SK-N-SH (cell line): ENCODE data around the gene ARFGEF2. TPM values are rescaled to one million over a fixed set of nuclear protein-coding genes. Genes with fewer than 3 reads are reported as not detected.

Experiments used
- CTCF ChIA-PET: fragments of 300-600, 350-600 bp; formaldehyde crosslinking; extraction: SDS; loops from one replicate; lab custom pipeline; 2021; lab: Yijun Ruan, JAX
- POLR2A ChIA-PET: fragments of 350-600 bp; sonication (Branson Sonifier 250); formaldehyde crosslinking; extraction: SDS; loops from one replicate; lab custom pipeline; 2020; ENCODE audit warnings: antibody characterized with exemption, inconsistent platforms; lab: Yijun Ruan, JAX
- DNase-seq: peaks from one replicate; pipeline ENCODE4 v3.0.0; 2012
- H2AFZ ChIP-seq: fragments of 200-600 bp; sonication (generic); 2 replicates; pipeline ENCODE4 v1.8.1; 2016; ENCODE audit warnings: antibody characterized with exemption, mild to moderate bottlenecking, low read depth
- H3F3A ChIP-seq: fragments of 200-600 bp; sonication (generic); replicated peaks from 2 replicates; pipeline ENCODE3; 2016; ENCODE audit warnings: antibody characterized with exemption, mild to moderate bottlenecking; ENCODE audit not compliant: insufficient read depth
- H3K27ac ChIP-seq, 2 experiments: fragments of 200-500 bp in 1 of 2; fragments of 200-600 bp in 1 of 2; sonication (Bioruptor generic) in 1 of 2; sonication (generic), shearing (Covaris generic) in 1 of 2; 2 replicates each; pipeline versions ENCODE4 v1.5.1 to v1.6.1; 2014 to 2016; ENCODE audit warnings: low read depth in 2 of 2, inconsistent platforms in 1 of 2, low read length in 1 of 2, mild to moderate bottlenecking in 1 of 2, mixed read lengths in 1 of 2
- H3K27me3 ChIP-seq: fragments of 200-600 bp; sonication (generic), shearing (Covaris generic); 2 replicates; pipeline ENCODE4 v1.6.1; 2016; ENCODE audit warnings: mixed run types; ENCODE audit not compliant: insufficient read depth
- H3K36me3 ChIP-seq, 2 experiments: fragments of 200-500 bp in 1 of 2; fragments of 200-600 bp in 1 of 2; sonication (Bioruptor generic) in 1 of 2; sonication (generic) in 1 of 2; replicated peaks in 1 of 2; 2 replicates each; pipeline versions ENCODE3 to v1.5.1; 2014 to 2016; ENCODE audit warnings: low read length in 1 of 2, mild to moderate bottlenecking in 1 of 2; ENCODE audit not compliant: insufficient read depth in 2 of 2, control insufficient read depth in 1 of 2
- H3K4me1 ChIP-seq, 2 experiments: fragments of 200-500 bp in 1 of 2; fragments of 200-600 bp in 1 of 2; sonication (Bioruptor generic) in 1 of 2; sonication (generic), shearing (Covaris generic) in 1 of 2; 2 replicates each; pipeline versions ENCODE4 v1.5.1 to v1.6.1; 2014 to 2016; ENCODE audit warnings: low read depth in 1 of 2, low read length in 1 of 2, mixed run types in 1 of 2; ENCODE audit not compliant: insufficient read depth in 2 of 2, control insufficient read depth in 1 of 2
- H3K4me2 ChIP-seq: fragments of 200-600 bp; sonication (generic), shearing (Covaris generic); 2 replicates; pipeline ENCODE4 v1.6.1; 2017; ENCODE audit warnings: mixed run types
- H3K4me3 ChIP-seq, 2 experiments: fragments of 200-500 bp in 1 of 2; fragments of 200-600 bp in 1 of 2; sonication (Bioruptor generic) in 1 of 2; sonication (generic), shearing (Covaris generic) in 1 of 2; 2 replicates each; pipeline versions ENCODE4 v1.5.1 to v1.8.1; 2014 to 2016; ENCODE audit warnings: low read depth in 2 of 2, inconsistent platforms in 1 of 2, low read length in 1 of 2, mild to moderate bottlenecking in 1 of 2, mixed read lengths in 1 of 2, moderate library complexity in 1 of 2
- H3K79me2 ChIP-seq: fragments of 200-600 bp; sonication (generic); 2 replicates; pipeline ENCODE4 v1.8.1; 2017; ENCODE audit warnings: mild to moderate bottlenecking; ENCODE audit not compliant: insufficient read depth
- H3K9ac ChIP-seq: fragments of 200-600 bp; sonication (generic); 2 replicates; pipeline ENCODE4 v1.6.1; 2017; ENCODE audit warnings: mixed run types
- H3K9me2 ChIP-seq: fragments of 200-600 bp; sonication (generic); 2 replicates; pipeline ENCODE4 v1.6.1; 2017; ENCODE audit warnings: mixed run types
- H3K9me3 ChIP-seq: fragments of 200-600 bp; sonication (generic); 2 replicates; pipeline ENCODE4 v1.6.1; 2017; ENCODE audit warnings: mixed run types, mild to moderate bottlenecking, moderate library complexity
- H4K20me1 ChIP-seq: fragments of 200-600 bp; sonication (generic); 2 replicates; pipeline ENCODE4 v1.6.1; 2017; ENCODE audit warnings: mild to moderate bottlenecking, mixed run types; ENCODE audit not compliant: insufficient read depth
- CHD2 ChIP-seq: fragments of 150-350 bp; IDR thresholded peaks from 2 replicates; pipeline ENCODE4 v1.6.1; 2018; ENCODE audit warnings: low read length; ENCODE audit not compliant: partially characterized antibody
- ELF1 ChIP-seq: IDR thresholded peaks from 2 replicates; pipeline ENCODE4 v1.4.0; 2012
- EZH2phosphoT487 ChIP-seq: fragments of 200-600 bp; sonication (generic); IDR thresholded peaks from 2 replicates; pipeline ENCODE4 v1.6.1; 2017; ENCODE audit warnings: low read depth, mixed run types, mild to moderate bottlenecking, antibody characterized with exemption, moderate library complexity, borderline replicate concordance
- FOSL2 ChIP-seq: IDR thresholded peaks from 2 replicates; pipeline ENCODE4 v1.4.0; 2012; ENCODE audit warnings: low read depth, mild to moderate bottlenecking, moderate library complexity, borderline replicate concordance
- FOXJ3 ChIP-seq: sonication (generic); formaldehyde crosslinking; IDR thresholded peaks from 2 replicates; pipeline ENCODE4 v1.5.1; 2020; ENCODE audit warnings: mild to moderate bottlenecking, missing genetic modification reagents
- FOXM1 ChIP-seq: IDR thresholded peaks from 2 replicates; pipeline ENCODE4 v1.4.0; 2012; ENCODE audit warnings: low read depth, mild to moderate bottlenecking
- GABPA ChIP-seq: IDR thresholded peaks from 2 replicates; pipeline ENCODE4 v1.4.0; 2012; ENCODE audit warnings: low read depth, mild to moderate bottlenecking
- GATA2 ChIP-seq: sonication (generic); formaldehyde crosslinking; IDR thresholded peaks from 2 replicates; pipeline ENCODE4 v1.5.0; 2020; ENCODE audit warnings: mild to moderate bottlenecking, missing genetic modification reagents
- IRF3 ChIP-seq: fragments of 150-350 bp; IDR thresholded peaks from 2 replicates; pipeline ENCODE4 v1.6.1; 2016; ENCODE audit warnings: mild to moderate bottlenecking, low read depth, low read length
- MAX ChIP-seq: IDR thresholded peaks from 2 replicates; pipeline ENCODE4 v1.4.0; 2012; ENCODE audit warnings: low read depth
- MEF2A ChIP-seq: IDR thresholded peaks from 2 replicates; pipeline ENCODE4 v1.4.0; 2012; ENCODE audit warnings: low read depth, borderline replicate concordance
- PBX3 ChIP-seq: IDR thresholded peaks from 2 replicates; pipeline ENCODE4; 2012
- RFX5 ChIP-seq: IDR thresholded peaks from 2 replicates; pipeline ENCODE4 v1.6.1; 2012; ENCODE audit warnings: mild to moderate bottlenecking, improper control_type of control experiment, low read length
- SIN3A ChIP-seq: IDR thresholded peaks from 2 replicates; pipeline ENCODE4 v1.6.1; 2012; ENCODE audit warnings: low read depth, mild to moderate bottlenecking, low read length, moderate library complexity, borderline replicate concordance
- SMC3 ChIP-seq: IDR thresholded peaks from 2 replicates; pipeline ENCODE4 v1.6.1; 2012; ENCODE audit warnings: low read depth, low read length, improper control_type of control experiment
- TCF12 ChIP-seq: IDR thresholded peaks from 2 replicates; pipeline ENCODE4 v1.4.0; 2012
- USF1 ChIP-seq: IDR thresholded peaks from 2 replicates; pipeline ENCODE4 v1.4.0; 2012; ENCODE audit warnings: low read depth, borderline replicate concordance
- USF2 ChIP-seq: fragments of 150-350 bp; IDR thresholded peaks from 2 replicates; pipeline ENCODE4 v1.6.1; 2017; ENCODE audit warnings: antibody characterized with exemption, low read length, low read depth, borderline replicate concordance
- YY1 ChIP-seq: IDR thresholded peaks from 2 replicates; pipeline ENCODE4 v1.4.0; 2012; ENCODE audit warnings: low read depth, mild to moderate bottlenecking
- WGBS: methylation state at CpG from one replicate; pipeline ENCODE4 v1.1.6; 2017; ENCODE audit warnings: low lambda C conversion rate; 5-methylcytosine and 5-hydroxymethylcytosine counted together
- polyA plus RNA-seq, 3 experiments: library from polyadenylated mRNA; depleted of rRNA; stranded (reverse); fragments of >200 nt; gene quantifications; 2 replicates each; pipeline ENCODE4 v1.2.3, GENCODE V29; 2012

Gene ARFGEF2
- polyA plus RNA-seq, 1 of the 3 experiments (the other 2 are of a cell fraction), result 6.1 TPM

GRCh38 chr20:48906221-48906877, 15.2 kb upstream of the ARFGEF2 start:
- H2AFZ ChIP-seq, result no peak overlapping the region
- no peaks in the 10 kb centered on the region for H3K9me3 ChIP-seq
- no peak overlapping the region for H3K4me3 ChIP-seq
- DNase-seq, result no peak
- no peaks in the 10 kb centered on the region for H3K27me3 ChIP-seq
- 34% methylated on average over 7 of the region's 7 CpGs for WGBS
- no peak overlapping the region for H3K27ac ChIP-seq
- no peaks in the 10 kb centered on the region for H3K9me2 ChIP-seq
- POLR2A ChIA-PET, result no interaction called here
- no peaks in the 10 kb centered on the region for H3K79me2 ChIP-seq
- peaks cover 3% of the 10 kb centered on the region for H3F3A ChIP-seq
- peaks cover 0 to 4% of the 10 kb centered on the region in 2 experiments; a peak in 2 of 4 replicates for H3K4me1 ChIP-seq
- CTCF ChIA-PET, result interaction anchor here (0.9 to 9.7 kb wide), 9 partner anchors 15 to 271 kb away, joined by 3 to 245 read pairs (median 14); partner anchors contain the start of gene ARFGEF2
- no peak for TF ChIP-seq FOXM1
- no peak for TF ChIP-seq SIN3A
- no peak for TF ChIP-seq CHD2
- no peak for TF ChIP-seq USF2
- no peak for TF ChIP-seq RFX5
- no peak for TF ChIP-seq IRF3
- TF ChIP-seq MEF2A, result no peak
- TF ChIP-seq FOSL2, result no peak
- TF ChIP-seq TCF12, result no peak
- TF ChIP-seq PBX3, result no peak
- TF ChIP-seq EZH2phosphoT487, result no peak
- no peak for TF ChIP-seq SMC3
- no peak for TF ChIP-seq GATA2 (CRISPR knock-in tag)
- no peak for TF ChIP-seq MAX
- no peak for TF ChIP-seq YY1
- TF ChIP-seq ELF1, result no peak
- TF ChIP-seq GABPA, result no peak
- TF ChIP-seq FOXJ3 (CRISPR knock-in tag), result no peak
- no peak for TF ChIP-seq USF1
- no peaks in the 10 kb centered on the region for H4K20me1 ChIP-seq
- H3K36me3 ChIP-seq, result no peaks in the 10 kb centered on the region
- H3K9ac ChIP-seq, result no peak overlapping the region
- H3K4me2 ChIP-seq, result no peak overlapping the region
